ENCODE results near the gene TNFSF12. TPM values are rescaled to one million over a fixed set of nuclear protein-coding genes. Genes with fewer than 3 reads are reported as not detected.

TNFSF12 gene
- total RNA-seq, 1 donor from 2014 or later = 23.0 TPM

DNA sequence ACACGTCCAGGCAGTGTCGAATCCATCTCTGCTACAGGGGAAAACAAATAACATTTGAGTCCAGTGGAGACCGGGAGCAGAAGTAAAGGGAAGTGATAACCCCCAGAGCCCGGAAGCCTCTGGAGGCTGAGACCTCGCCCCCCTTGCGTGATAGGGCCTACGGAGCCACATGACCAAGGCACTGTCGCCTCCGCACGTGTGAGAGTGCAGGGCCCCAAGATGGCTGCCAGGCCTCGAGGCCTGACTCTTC lies 23.4 kb downstream of the TNFSF12 start:
- H3K4me1 Mint-ChIP-seq (ENCODE audit: low read depth) = peaks cover 40% of the 10 kb centered on the region
- H3K4me3 Mint-ChIP-seq (ENCODE audit: unreplicated experiment) = peak overlapping the region; percentile 94
- H3K36me3 Mint-ChIP-seq (ENCODE audit: low read depth) = peaks cover 45% of the 10 kb centered on the region
- H3K27ac Mint-ChIP-seq (ENCODE audit: unreplicated experiment) = peak overlapping the region; percentile 92
- no peak for DNase-seq (ENCODE audit: low spot score)
- no peak for TF ChIP-seq CTCF (IDR thresholded peaks at IDR 0.05)
- no peaks in the 10 kb centered on the region for H3K27me3 Mint-ChIP-seq (ENCODE audit: low read depth)
- H3K9me3 Mint-ChIP-seq (ENCODE audit: low read depth) = no peaks in the 10 kb centered on the region

GRCh38 chr17:7572588-7573323 lies 23.9 kb downstream of the TNFSF12 start:
- Mint-ChIP-seq H3K9me3 (ENCODE audit: low read depth) (no peaks in the 10 kb centered on the region), H3K4me3 (ENCODE audit: unreplicated experiment) (peak overlapping the region; percentile 94), H3K27me3 (ENCODE audit: low read depth) (no peaks in the 10 kb centered on the region), H3K27ac (ENCODE audit: unreplicated experiment) (peak overlapping the region; percentile 98), H3K4me1 (ENCODE audit: low read depth) (peaks cover 45% of the 10 kb centered on the region), H3K36me3 (ENCODE audit: low read depth) (peaks cover 46% of the 10 kb centered on the region)
- no peak for TF ChIP-seq CTCF (IDR thresholded peaks at IDR 0.05)
- peak; percentile 100 for DNase-seq (ENCODE audit: low spot score)

DNA sequence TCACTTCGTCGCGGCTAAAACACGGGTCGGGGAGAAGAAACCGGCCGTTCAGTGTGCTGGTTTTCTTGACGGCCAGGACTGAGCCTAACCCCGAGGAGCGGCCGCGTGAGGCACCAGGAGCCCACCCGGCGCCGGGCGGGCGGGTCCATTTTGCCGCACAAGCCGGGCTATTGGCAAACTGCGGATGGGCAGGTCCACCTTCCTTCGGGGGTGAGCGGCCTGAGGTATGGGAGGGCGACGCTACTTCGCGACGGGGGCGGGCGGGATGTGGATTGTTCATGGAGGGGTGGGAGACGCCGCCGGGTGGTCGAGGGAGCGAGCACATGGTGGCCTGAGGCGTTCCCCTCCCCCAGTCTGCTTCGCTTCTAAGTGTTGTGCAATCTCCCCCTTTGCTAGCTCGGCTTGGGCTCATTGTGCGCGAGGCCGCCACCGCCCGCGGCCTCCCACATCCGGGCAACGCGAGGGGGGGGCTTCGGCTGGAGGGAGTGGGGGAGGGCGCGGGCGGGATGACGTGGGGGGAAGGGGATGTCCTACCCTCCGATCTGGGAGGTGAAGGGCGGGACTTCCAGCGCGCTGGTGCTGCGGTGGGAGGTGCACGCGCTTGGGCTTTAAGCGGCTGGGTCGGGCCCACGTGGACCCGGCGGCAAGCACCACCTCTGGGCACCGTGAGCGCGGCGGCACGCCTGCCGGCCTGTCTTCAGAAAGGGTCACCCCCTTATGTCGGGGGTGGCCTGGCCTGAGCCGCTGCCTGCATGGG lies 24.6 kb downstream of the TNFSF12 start:
- peaks cover 51% of the 10 kb centered on the region for H3K4me1 Mint-ChIP-seq (ENCODE audit: low read depth)
- peak overlapping the region; percentile 98 for H3K27ac Mint-ChIP-seq (ENCODE audit: unreplicated experiment)
- TF ChIP-seq CTCF (IDR thresholded peaks at IDR 0.05) = no peak
- H3K27me3 Mint-ChIP-seq (ENCODE audit: low read depth) = no peaks in the 10 kb centered on the region
- peak overlapping the region; percentile 94 for H3K4me3 Mint-ChIP-seq (ENCODE audit: unreplicated experiment)
- no peaks in the 10 kb centered on the region for H3K9me3 Mint-ChIP-seq (ENCODE audit: low read depth)
- no peak for DNase-seq (ENCODE audit: low spot score)
- H3K36me3 Mint-ChIP-seq (ENCODE audit: low read depth) = peaks cover 51% of the 10 kb centered on the region

GRCh38 chr17:7574176-7574953 lies 25.5 kb downstream of the TNFSF12 start:
- H3K4me3 Mint-ChIP-seq (ENCODE audit: unreplicated experiment) = peak overlapping the region; percentile 94
- H3K36me3 Mint-ChIP-seq (ENCODE audit: low read depth) = peaks cover 56% of the 10 kb centered on the region
- H3K27me3 Mint-ChIP-seq (ENCODE audit: low read depth) = no peaks in the 10 kb centered on the region
- TF ChIP-seq CTCF (IDR thresholded peaks at IDR 0.05) = no peak
- peaks cover 57% of the 10 kb centered on the region for H3K4me1 Mint-ChIP-seq (ENCODE audit: low read depth)
- DNase-seq (ENCODE audit: low spot score) = no peak
- H3K27ac Mint-ChIP-seq (ENCODE audit: unreplicated experiment) = peak overlapping the region; percentile 82
- no peaks in the 10 kb centered on the region for H3K9me3 Mint-ChIP-seq (ENCODE audit: low read depth)

DNA sequence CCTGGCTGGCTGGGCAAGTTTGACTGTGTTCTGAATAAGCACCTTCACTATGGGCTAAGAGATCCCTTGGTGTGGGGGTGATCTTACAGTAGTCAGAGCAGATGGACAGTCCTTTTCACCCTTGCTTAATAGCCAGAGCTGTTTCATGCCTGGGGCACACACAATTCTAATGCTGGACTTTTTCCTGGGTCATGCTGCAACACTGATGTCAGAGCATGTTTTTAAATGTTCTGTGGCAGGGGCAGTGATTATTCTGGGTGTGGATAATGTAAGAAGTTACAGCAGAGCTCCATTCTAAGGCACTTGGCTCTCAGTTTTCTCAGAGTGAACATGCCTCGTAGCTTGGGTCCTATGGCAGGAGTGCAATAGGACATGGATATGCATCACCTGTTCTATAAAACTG lies 26.6 kb downstream of the TNFSF12 start:
- DNase-seq (ENCODE audit: low spot score) = no peak
- H3K27ac Mint-ChIP-seq (ENCODE audit: unreplicated experiment) = peak overlapping the region; percentile 45
- H3K4me1 Mint-ChIP-seq (ENCODE audit: low read depth) = peaks cover 64% of the 10 kb centered on the region
- no peaks in the 10 kb centered on the region for H3K27me3 Mint-ChIP-seq (ENCODE audit: low read depth)
- no peak for TF ChIP-seq CTCF (IDR thresholded peaks at IDR 0.05)
- no peaks in the 10 kb centered on the region for H3K9me3 Mint-ChIP-seq (ENCODE audit: low read depth)
- peaks cover 51% of the 10 kb centered on the region for H3K36me3 Mint-ChIP-seq (ENCODE audit: low read depth)
- peak overlapping the region; percentile 94 for H3K4me3 Mint-ChIP-seq (ENCODE audit: unreplicated experiment)

All from chondrocyte (in vitro differentiated cells).